ENCODE measurements around the gene EVC.

DNA sequence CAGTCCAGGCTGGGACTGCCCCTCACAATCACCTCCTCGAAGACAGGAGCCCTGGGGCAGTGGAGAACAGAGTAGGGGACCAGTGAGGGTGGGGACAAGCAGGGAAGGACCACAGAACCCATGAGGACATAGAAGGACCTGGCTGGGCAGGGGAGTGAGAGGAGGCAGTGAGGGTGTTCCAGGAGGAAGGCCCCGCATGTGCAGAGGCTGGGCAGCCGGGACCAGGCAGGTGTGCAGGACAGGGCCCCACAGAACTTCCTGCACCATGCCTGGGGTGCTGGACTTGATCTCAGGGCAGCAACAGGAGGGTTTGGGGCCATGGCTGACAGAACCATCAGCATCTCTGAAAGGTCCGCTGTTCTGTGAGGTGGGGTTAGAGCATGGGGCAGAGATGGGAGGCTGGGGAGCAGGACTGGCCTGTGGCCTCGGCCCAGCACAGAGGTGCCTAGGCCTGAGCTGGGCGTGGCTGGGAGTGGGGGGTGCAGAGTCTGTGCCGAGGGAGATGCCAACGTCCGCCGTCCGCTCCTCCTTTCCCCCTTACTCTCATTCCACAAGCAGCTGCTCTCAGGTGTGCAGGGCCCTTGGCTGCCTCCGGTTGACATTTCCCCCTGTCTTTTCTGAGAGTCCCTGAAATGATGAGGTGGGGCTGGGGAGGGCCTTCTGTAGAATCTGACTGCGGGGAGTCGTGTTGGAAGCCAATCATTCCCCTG, 40.8 kb downstream of the EVC start:
- TF ChIP-seq, protein P1, sequence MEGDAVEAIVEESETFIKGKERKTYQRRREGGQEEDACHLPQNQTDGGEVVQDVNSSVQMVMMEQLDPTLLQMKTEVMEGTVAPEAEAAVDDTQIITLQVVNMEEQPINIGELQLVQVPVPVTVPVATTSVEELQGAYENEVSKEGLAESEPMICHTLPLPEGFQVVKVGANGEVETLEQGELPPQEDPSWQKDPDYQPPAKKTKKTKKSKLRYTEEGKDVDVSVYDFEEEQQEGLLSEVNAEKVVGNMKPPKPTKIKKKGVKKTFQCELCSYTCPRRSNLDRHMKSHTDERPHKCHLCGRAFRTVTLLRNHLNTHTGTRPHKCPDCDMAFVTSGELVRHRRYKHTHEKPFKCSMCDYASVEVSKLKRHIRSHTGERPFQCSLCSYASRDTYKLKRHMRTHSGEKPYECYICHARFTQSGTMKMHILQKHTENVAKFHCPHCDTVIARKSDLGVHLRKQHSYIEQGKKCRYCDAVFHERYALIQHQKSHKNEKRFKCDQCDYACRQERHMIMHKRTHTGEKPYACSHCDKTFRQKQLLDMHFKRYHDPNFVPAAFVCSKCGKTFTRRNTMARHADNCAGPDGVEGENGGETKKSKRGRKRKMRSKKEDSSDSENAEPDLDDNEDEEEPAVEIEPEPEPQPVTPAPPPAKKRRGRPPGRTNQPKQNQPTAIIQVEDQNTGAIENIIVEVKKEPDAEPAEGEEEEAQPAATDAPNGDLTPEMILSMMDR (IDR thresholded peaks at IDR 0.05; ENCODE audit: low read depth, low read length): no peak
- TF ChIP-seq EZH2phosphoT487 (IDR thresholded peaks at IDR 0.05; ENCODE audit: low read depth): no peak

Measured in OCI-LY3 (cell line).